Glomerular visceral epithelial cell (primary cell): ENCODE data around the gene EFNB1.

Source experiments
- DNase-seq: peaks from one replicate; pipeline ENCODE4 v3.0.0-alpha.2; 2016; ENCODE audit errors: extremely low spot score

EFNB1 gene

GRCh38 chrX:68827848-68828624 lies 785 bp upstream of the EFNB1 start:
- DNase-seq, result peak; percentile 81

GRCh38 chrX:68829582-68830418 lies 979 bp downstream of the EFNB1 start:
- peak; percentile 28 for DNase-seq

- DNase-seq, result no peak
Measured at GRCh38 chrX:68830419-68831404, 1.9 kb downstream of the EFNB1 start.

- DNase-seq, result no peak
Measured at GRCh38 chrX:68831405-68832100, 2.7 kb downstream of the EFNB1 start.

GRCh38 chrX:68832101-68832416 lies 3.2 kb downstream of the EFNB1 start:
- peak; percentile 54 for DNase-seq

- DNase-seq, result no peak
Measured at GRCh38 chrX:68832516-68833447, 4.0 kb downstream of the EFNB1 start.

GRCh38 chrX:68833448-68833805 lies 4.6 kb downstream of the EFNB1 start:
- DNase-seq, result no peak

GRCh38 chrX:68833855-68834331 lies 5.1 kb downstream of the EFNB1 start:
- DNase-seq, result no peak

- DNase-seq, result no peak
Measured at GRCh38 chrX:68834371-68835103, 5.7 kb downstream of the EFNB1 start.

- no peak for DNase-seq
Measured at GRCh38 chrX:68835104-68835442, 6.3 kb downstream of the EFNB1 start.

- DNase-seq, result no peak
Measured at GRCh38 chrX:68835468-68835867, 6.6 kb downstream of the EFNB1 start.

GRCh38 chrX:68837119-68837518 lies 8.3 kb downstream of the EFNB1 start:
- no peak for DNase-seq

- DNase-seq, result no peak
Measured at GRCh38 chrX:68838571-68838910, 9.7 kb downstream of the EFNB1 start.

GRCh38 chrX:68839771-68840170 lies 10.9 kb downstream of the EFNB1 start:
- no peak for DNase-seq

- DNase-seq, result no peak
Measured at GRCh38 chrX:68840256-68840655, 11.4 kb downstream of the EFNB1 start.

GRCh38 chrX:68841251-68842049 lies 12.6 kb downstream of the EFNB1 start:
- no peak for DNase-seq

- DNase-seq, result no peak
Measured at GRCh38 chrX:68842351-68842750, 13.5 kb downstream of the EFNB1 start.

GRCh38 chrX:68842781-68843581 lies 14.2 kb downstream of the EFNB1 start:
- DNase-seq, result peak; percentile 35
